Astrocyte of the cerebellum (primary cell): ENCODE measurements around the gene CHPF2.

ENCODE experiments used
- DNase-seq: peaks from one replicate; pipeline ENCODE4 v3.0.0-alpha.2; 2011; ENCODE audit warnings: low read depth
- H3K4me3 ChIP-seq: 2 replicates; pipeline ENCODE4 v1.5.1; 2011; ENCODE audit warnings: mild to moderate bottlenecking, low read depth, low read length, moderate library complexity
- CTCF ChIP-seq: IDR thresholded peaks from 2 replicates; pipeline ENCODE4 v1.5.1; 2012; ENCODE audit warnings: low read length, low read depth, moderate library complexity, mild to moderate bottlenecking; ENCODE audit errors: missing control alignments
- in situ Hi-C: cut with HindIII; loops from 2 replicates; pipeline ENCODE4 v1.10.0; 2017; ENCODE audit warnings: low sequenced_read_pairs

CHPF2 gene

GRCh38 chr7:151205730-151206129 lies 26.6 kb upstream of the CHPF2 start:
- DNase-seq, result no peak
- no peak overlapping the region for H3K4me3 ChIP-seq
- TF ChIP-seq CTCF, result no peak
- in situ Hi-C loops, result loop anchor here (5.0 kb wide), 1 partner anchor 38 kb away; the partner anchor contains the start of gene GBX1

- no peak for TF ChIP-seq CTCF
- no peak for DNase-seq
- in situ Hi-C loops, result loop anchor here (5.0 kb wide), 1 partner anchor 40 kb away; the partner anchor contains the start of gene GBX1
- no peak overlapping the region for H3K4me3 ChIP-seq
Measured at GRCh38 chr7:151206914-151207313, 25.4 kb upstream of the CHPF2 start.

GRCh38 chr7:151207315-151207714 lies 25.0 kb upstream of the CHPF2 start:
- no peak for TF ChIP-seq CTCF
- in situ Hi-C loops, result loop anchor here (5.0 kb wide), 1 partner anchor 40 kb away; the partner anchor contains the start of gene GBX1
- DNase-seq, result no peak
- H3K4me3 ChIP-seq, result no peak overlapping the region

GRCh38 chr7:151207804-151208203 lies 24.5 kb upstream of the CHPF2 start:
- in situ Hi-C loops, result loop anchor here (5.0 kb wide), 1 partner anchor 41 kb away; the partner anchor contains the start of gene GBX1
- no peak overlapping the region for H3K4me3 ChIP-seq
- no peak for DNase-seq
- TF ChIP-seq CTCF, result no peak

GRCh38 chr7:151208253-151208862 lies 23.9 kb upstream of the CHPF2 start:
- in situ Hi-C loops, result loop anchor here (5.0 kb wide), 1 partner anchor 41 kb away; the partner anchor contains the start of gene GBX1
- no peak for TF ChIP-seq CTCF

GRCh38 chr7:151209588-151209987 lies 22.7 kb upstream of the CHPF2 start:
- TF ChIP-seq CTCF, result no peak

More at GRCh38 chr7:151208253-151208862, 23.9 kb upstream of the CHPF2 start:
- no peak overlapping the region for H3K4me3 ChIP-seq
- no peak for DNase-seq

More at GRCh38 chr7:151209588-151209987, 22.7 kb upstream of the CHPF2 start:
- no peak overlapping the region for H3K4me3 ChIP-seq
- DNase-seq, result no peak
- in situ Hi-C loops, result loop anchor here (5.0 kb wide), 1 partner anchor 42 kb away; the partner anchor contains the start of gene GBX1
